Testis (tissue), 3 donors: ENCODE measurements around the gene PCSK6. TPM values are rescaled to one million over a fixed set of nuclear protein-coding genes. Genes with fewer than 3 reads are reported as not detected.

Experiments
- DNase-seq: peaks from one replicate; pipeline ENCODE4 v3.0.0-alpha.2; 2019
- H3K27ac ChIP-seq, 2 donors: fragments of 200-600 bp; sonication (generic); one replicate each; pipeline ENCODE4 v1.5.1; 2019
- H3K27me3 ChIP-seq: fragments of 200-600 bp; sonication (generic); one replicate; pipeline ENCODE4 v1.5.1; 2019
- H3K36me3 ChIP-seq: fragments of 200-600 bp; sonication (generic); one replicate; pipeline ENCODE4 v1.5.1; 2017; ENCODE audit warnings: low read depth; ENCODE audit errors: missing control alignments
- H3K4me1 ChIP-seq: fragments of 200-600 bp; sonication (generic); one replicate; pipeline ENCODE4 v1.5.1; 2019
- H3K4me3 ChIP-seq, 2 donors: fragments of 200-600 bp; sonication (generic); one replicate each; pipeline ENCODE4 v1.5.1; 2017 to 2019
- H3K9me3 ChIP-seq: fragments of 200-600 bp; sonication (generic); one replicate; pipeline ENCODE4 v1.5.1; 2017
- POLR2A ChIP-seq: fragments of 450-650 bp; IDR thresholded peaks from one replicate; pipeline ENCODE4 v1.6.1; 2017; ENCODE audit warnings: antibody characterized with exemption, mild to moderate bottlenecking, moderate library complexity
- WGBS, 2 donors: methylation state at CpG; one replicate each; pipeline ENCODE4 v1.1.5; 2018; 5-methylcytosine and 5-hydroxymethylcytosine counted together
- intact Hi-C: fragments of 100-400 bp; cut with DNase I; formaldehyde crosslinking; loops from one replicate; pipeline ENCODE4 v1.15.1; 2023; ENCODE audit warnings: low total_unique reads
- polyA plus RNA-seq: library from polyadenylated mRNA; stranded (reverse); fragments of 350-450 nt; fragmentation: Illumina TruSeq; extraction: RNeasy Lipid Tissue Mini Kit (QIAGEN cat#74804); gene quantifications from one replicate; pipeline ENCODE4 v1.2.3, GENCODE V29; 2014; ENCODE audit warnings: low read depth, low replicate concordance; ENCODE audit not compliant: insufficient read depth
- total RNA-seq, 2 donors: library from RNA; depleted of rRNA; stranded (reverse); fragments of >200 nt; gene quantifications; one replicate each; pipeline ENCODE4 v1.2.3, GENCODE V29; 2016
- TF ChIP-seq, protein P1 (sequence below), 3 experiments: fragments of 450-650 bp in 2 of 3; fragments of 200-600 bp in 1 of 3; sonication (generic) in 1 of 3; IDR thresholded peaks; one replicate each; pipeline ENCODE4 v1.5.1; 2016 to 2019; ENCODE audit warnings: antibody characterized with exemption in 3 of 3, mild to moderate bottlenecking in 2 of 3, moderate library complexity in 1 of 3

PCSK6 gene
- total and polyA plus RNA-seq, 3 donors from 2014 or later: 43.9 to 156 (median 95.4) TPM

DNA sequence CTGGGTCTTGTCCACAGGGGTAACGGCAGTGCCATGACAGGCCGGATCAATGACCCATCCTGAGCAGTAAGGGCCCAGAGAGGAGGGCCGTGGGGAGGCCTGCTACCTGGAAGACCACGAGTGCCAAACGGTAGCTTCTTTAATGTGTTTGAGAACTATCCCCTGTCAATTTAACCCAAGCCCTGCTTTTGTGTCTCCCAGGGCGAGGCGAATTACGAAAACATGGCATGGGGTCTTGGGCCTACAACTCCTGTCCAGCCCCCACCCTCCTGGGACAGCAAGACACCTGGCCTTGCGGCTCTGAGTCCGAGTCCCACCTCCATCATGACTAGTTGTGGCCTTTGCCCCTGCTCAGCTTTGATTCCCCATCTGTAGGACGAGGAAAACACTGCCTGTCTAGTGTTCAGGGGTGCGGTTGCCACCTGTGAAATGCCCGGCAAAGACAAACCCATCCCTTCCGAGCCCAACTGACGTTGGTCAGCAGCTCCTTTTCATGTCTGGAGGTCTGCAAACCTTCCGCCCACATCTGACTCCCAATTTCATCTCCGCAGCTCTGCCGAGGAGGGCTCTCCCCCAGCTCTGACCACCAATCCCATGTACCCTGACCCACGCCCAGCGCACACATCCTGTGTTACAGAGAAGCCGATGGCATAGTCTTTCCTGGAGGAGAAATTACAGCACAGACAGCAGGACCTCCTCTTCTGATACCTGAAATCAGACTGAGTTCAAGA is 165.5 kb downstream of the PCSK6 start:
- WGBS, 2 donors: 86 to 93% methylated on average over 17 to 21 of the region's 21 CpGs
- H3K27ac ChIP-seq: no peak overlapping the region
- H3K9me3 ChIP-seq: no peaks in the 10 kb centered on the region
- H3K4me1 ChIP-seq: no peaks in the 10 kb centered on the region
- H3K36me3 ChIP-seq: no peaks in the 10 kb centered on the region
- no peak overlapping the region for H3K4me3 ChIP-seq
- DNase-seq: no peak
- intact Hi-C loops: no loop called here
- TF ChIP-seq, protein P1, sequence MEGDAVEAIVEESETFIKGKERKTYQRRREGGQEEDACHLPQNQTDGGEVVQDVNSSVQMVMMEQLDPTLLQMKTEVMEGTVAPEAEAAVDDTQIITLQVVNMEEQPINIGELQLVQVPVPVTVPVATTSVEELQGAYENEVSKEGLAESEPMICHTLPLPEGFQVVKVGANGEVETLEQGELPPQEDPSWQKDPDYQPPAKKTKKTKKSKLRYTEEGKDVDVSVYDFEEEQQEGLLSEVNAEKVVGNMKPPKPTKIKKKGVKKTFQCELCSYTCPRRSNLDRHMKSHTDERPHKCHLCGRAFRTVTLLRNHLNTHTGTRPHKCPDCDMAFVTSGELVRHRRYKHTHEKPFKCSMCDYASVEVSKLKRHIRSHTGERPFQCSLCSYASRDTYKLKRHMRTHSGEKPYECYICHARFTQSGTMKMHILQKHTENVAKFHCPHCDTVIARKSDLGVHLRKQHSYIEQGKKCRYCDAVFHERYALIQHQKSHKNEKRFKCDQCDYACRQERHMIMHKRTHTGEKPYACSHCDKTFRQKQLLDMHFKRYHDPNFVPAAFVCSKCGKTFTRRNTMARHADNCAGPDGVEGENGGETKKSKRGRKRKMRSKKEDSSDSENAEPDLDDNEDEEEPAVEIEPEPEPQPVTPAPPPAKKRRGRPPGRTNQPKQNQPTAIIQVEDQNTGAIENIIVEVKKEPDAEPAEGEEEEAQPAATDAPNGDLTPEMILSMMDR (IDR thresholded peaks at IDR 0.05): no peak
- no peak for TF ChIP-seq POLR2A
- no peaks in the 10 kb centered on the region for H3K27me3 ChIP-seq

DNA sequence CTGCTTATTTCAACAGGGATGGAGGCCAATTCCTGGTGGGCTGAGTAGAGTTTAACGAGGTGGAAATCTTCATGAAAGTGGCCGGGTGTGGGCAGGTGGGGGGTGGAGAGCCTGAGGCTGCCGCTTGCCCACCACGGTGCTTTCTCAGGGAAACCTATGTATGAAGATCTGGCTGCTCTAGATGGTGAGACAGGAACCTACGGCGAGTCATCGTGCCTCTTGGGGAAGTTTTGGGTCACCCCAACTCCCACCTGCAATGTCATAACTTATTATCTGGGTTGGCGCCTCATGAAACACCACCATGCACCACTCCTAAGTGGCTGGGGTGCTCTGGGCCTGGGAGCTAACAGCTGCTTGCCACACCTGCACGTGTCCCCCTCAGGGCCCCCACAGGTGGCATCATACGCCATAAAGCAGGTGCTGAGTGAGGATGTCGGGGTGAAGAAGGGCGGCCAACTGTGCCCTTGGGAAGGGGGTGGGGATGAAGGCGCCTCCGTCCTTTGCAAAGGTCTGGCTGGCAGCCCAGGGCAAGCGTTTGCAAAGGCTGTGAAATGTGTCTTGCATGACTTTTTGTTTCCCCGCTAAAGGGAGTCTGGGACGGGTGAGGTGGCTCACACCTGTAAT is 166.5 kb downstream of the PCSK6 start:
- intact Hi-C loops: no loop called here
- TF ChIP-seq, protein P1 (IDR thresholded peaks at IDR 0.05): no peak
- TF ChIP-seq POLR2A: no peak
- WGBS, 2 donors: 87 to 94% methylated on average over 8 to 17 of the region's 17 CpGs

DNA sequence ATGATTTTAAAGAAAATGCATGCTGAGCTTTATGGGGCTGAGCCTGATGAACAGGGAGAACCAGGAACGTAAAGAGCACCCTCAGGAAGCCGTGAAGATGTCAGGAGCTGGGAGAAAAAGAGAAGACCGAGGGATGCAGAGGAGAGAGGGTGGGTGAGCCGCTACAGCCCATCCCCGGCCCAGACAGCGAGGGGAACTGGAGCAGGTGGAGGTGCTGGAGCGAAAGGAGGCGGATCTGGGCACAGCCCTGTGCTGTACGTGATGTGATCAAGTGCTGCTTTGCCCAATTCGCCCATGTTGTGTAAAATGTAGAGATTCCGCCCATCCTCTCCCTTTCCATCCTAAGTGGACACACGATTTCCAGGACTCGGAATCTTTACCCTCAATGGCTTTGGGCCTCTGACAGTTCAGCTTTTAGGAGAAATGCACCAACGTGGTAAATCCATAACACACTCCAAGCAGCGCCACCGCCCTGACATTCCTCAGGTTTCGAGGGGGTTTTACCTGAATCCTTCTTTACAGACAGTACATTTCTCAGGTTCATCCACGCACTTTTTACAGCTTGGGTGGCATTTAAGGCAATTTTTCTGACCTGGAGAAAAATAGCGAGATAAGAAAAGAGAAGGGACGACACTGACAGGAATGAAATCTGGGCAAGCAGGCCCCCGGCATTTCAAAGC is 167.4 kb downstream of the PCSK6 start:
- DNase-seq: no peak
- no peak overlapping the region for H3K27ac ChIP-seq
- H3K4me1 ChIP-seq: no peaks in the 10 kb centered on the region
- no peaks in the 10 kb centered on the region for H3K27me3 ChIP-seq
- 91 to 92% methylated on average over 21 of the region's 21 CpGs for WGBS, 2 donors
- intact Hi-C loops: no loop called here
- TF ChIP-seq, protein P1 (IDR thresholded peaks at IDR 0.05): no peak
- no peak for TF ChIP-seq POLR2A
- no peaks in the 10 kb centered on the region for H3K9me3 ChIP-seq
- H3K36me3 ChIP-seq: no peaks in the 10 kb centered on the region
- no peak overlapping the region for H3K4me3 ChIP-seq

More for the DNA sequence above, 166.5 kb downstream of the PCSK6 start:
- Histone ChIP-seq H3K27me3 (no peaks in the 10 kb centered on the region), H3K27ac (no peak overlapping the region), H3K4me3 (no peak overlapping the region), H3K36me3 (no peaks in the 10 kb centered on the region), H3K9me3 (no peaks in the 10 kb centered on the region), H3K4me1 (no peaks in the 10 kb centered on the region)
- DNase-seq: no peak

DNA sequence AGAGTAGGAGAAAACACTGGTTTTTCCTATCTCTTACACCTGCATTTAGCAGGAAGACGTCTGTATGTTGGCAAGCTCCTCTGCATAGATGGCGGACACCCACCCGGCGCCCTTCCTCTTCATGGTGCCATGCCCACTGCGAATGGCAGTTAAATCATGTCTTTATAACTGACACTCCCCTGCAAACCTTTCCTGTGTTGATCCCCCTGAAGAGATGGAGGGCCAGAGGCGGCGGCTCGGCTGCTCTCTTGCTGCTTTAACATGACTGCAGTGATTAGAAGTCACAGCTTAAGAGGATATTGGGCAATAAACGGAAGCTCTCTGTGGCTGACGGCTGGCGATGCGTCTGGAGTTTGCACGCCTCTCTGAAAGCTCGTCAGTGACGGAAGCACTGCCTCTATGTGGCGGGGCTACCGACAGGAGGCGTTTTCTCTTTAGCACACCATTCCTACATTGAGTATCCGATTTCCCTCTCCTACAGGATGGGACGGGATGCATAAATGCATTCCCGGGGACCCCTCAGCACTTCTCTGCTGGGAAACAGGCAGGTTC is 168.9 kb downstream of the PCSK6 start:
- 85 to 87% methylated on average over 20 to 21 of the region's 21 CpGs for WGBS, 2 donors
- DNase-seq: no peak

More for the DNA sequence above, 168.9 kb downstream of the PCSK6 start:
- no peaks in the 10 kb centered on the region for H3K27me3 ChIP-seq
- no peaks in the 10 kb centered on the region for H3K9me3 ChIP-seq
- no peak for TF ChIP-seq POLR2A
- TF ChIP-seq, protein P1 (IDR thresholded peaks at IDR 0.05): no peak
- no peaks in the 10 kb centered on the region for H3K36me3 ChIP-seq
- intact Hi-C loops: no loop called here
- no peak overlapping the region for H3K27ac ChIP-seq
- H3K4me1 ChIP-seq: peaks cover 4% of the 10 kb centered on the region
- no peak overlapping the region for H3K4me3 ChIP-seq
